ENCODE results near the gene POLR2J.

POLR2J gene

GRCh38 chr7:102464577-102465280 is 14.0 kb downstream of the POLR2J start, which contains the start of the genes ALKBH4 and LRWD1:
Gene ALKBH4 (minus strand): TSS chr7:102464863. CDS start chr7:102464836, 27 bp downstream.
Gene LRWD1 (plus strand): TSS chr7:102464984. CDS start chr7:102465081, 97 bp downstream.
- Histone ChIP-seq H3K4ac (ENCODE audit: low read depth, low read length) (peak within 1 kb of the TSS; percentile 88), H3K27ac (ENCODE audit: low read depth, low read length) (no peak within 1 kb of the TSS), H2BK5ac (ENCODE audit: low read depth, low read length, poor library complexity) (peak within 1 kb of the TSS; percentile 39), H4K8ac (ENCODE audit: low read depth, low read length) (peak within 1 kb of the TSS; percentile 100), H2BK12ac (ENCODE audit: low read length) (no peak within 1 kb of the TSS), H3K9me3 (ENCODE audit: insufficient read depth, low read depth, low read length) (no peaks in the 10 kb centered on the region), H3K23ac (ENCODE audit: low read length) (no peak within 1 kb of the TSS), H3K27me3 (ENCODE audit: insufficient read depth, low read length) (no peaks in the 10 kb centered on the region), H4K91ac (ENCODE audit: low read depth, low read length) (peak within 1 kb of the TSS; percentile 95), H2AFZ (ENCODE audit: insufficient read depth, low read length, poor library complexity) (peak within 1 kb of the TSS; percentile 99), H3K9ac (ENCODE audit: low read length) (peak within 1 kb of the TSS; percentile 90), H3K4me2 (ENCODE audit: low read length) (peak within 1 kb of the TSS; percentile 69), H2AK5ac (ENCODE audit: low read length) (peak within 1 kb of the TSS; percentile 61), H3K79me1 (ENCODE audit: low read length) (peaks cover 7% of the 10 kb centered on the region), H4K12ac (ENCODE audit: low read depth, low read length) (peak within 1 kb of the TSS; percentile 74), H3K36me3 (ENCODE audit: control insufficient read depth in 1 of 2, insufficient read depth in 2 of 2, low read length in 2 of 2) (peaks cover 25% of the 10 kb centered on the region in 2 experiments), H3K4me3 (ENCODE audit: low read depth, low read length) (peak within 1 kb of the TSS; percentile 93), H3K4me1 (ENCODE audit: control insufficient read depth in 1 of 2, insufficient read depth in 2 of 2, low read length in 2 of 2) (peaks cover 3 to 12% of the 10 kb centered on the region in 2 experiments), H2BK120ac (ENCODE audit: insufficient read depth, low read length, poor library complexity) (peak within 1 kb of the TSS; percentile 60), H3K14ac (ENCODE audit: low read length) (peak within 1 kb of the TSS; percentile 92), H3K18ac (ENCODE audit: low read length) (peak within 1 kb of the TSS; percentile 66), H3K79me2 (ENCODE audit: control insufficient read depth, insufficient read depth, low read length, poor library complexity) (peaks cover 11% of the 10 kb centered on the region)
- no CpG with 5 or more reads among the region's 81 CpGs for WGBS (ENCODE audit: extremely low coverage, insufficient coverage, insufficient read length)
- DNase-seq = peak; percentile 93 to 96

GRCh38 chr7:102463841-102464576 is 14.7 kb downstream of the POLR2J start:
- peaks cover 3 to 12% of the 10 kb centered on the region in 2 experiments for H3K4me1 ChIP-seq (ENCODE audit: control insufficient read depth in 1 of 2, insufficient read depth in 2 of 2, low read length in 2 of 2)
- H3K27ac ChIP-seq (ENCODE audit: low read depth, low read length) = no peak overlapping the region
- H2AFZ ChIP-seq (ENCODE audit: insufficient read depth, low read length, poor library complexity) = peak overlapping the region; percentile 90
- H3K14ac ChIP-seq (ENCODE audit: low read length) = peak overlapping the region; percentile 92
- no peak overlapping the region for H2BK12ac ChIP-seq (ENCODE audit: low read length)
- peak overlapping the region; percentile 69 for H3K4me2 ChIP-seq (ENCODE audit: low read length)
- H3K4me3 ChIP-seq (ENCODE audit: low read depth, low read length) = peak overlapping the region; percentile 93
- no peaks in the 10 kb centered on the region for H3K9me3 ChIP-seq (ENCODE audit: insufficient read depth, low read depth, low read length)
- peaks cover 7% of the 10 kb centered on the region for H3K79me1 ChIP-seq (ENCODE audit: low read length)
- H3K27me3 ChIP-seq (ENCODE audit: insufficient read depth, low read length) = no peaks in the 10 kb centered on the region
- H4K8ac ChIP-seq (ENCODE audit: low read depth, low read length) = peak overlapping the region; percentile 100
- peak overlapping the region; percentile 35 for H2BK5ac ChIP-seq (ENCODE audit: low read depth, low read length, poor library complexity)
- peak in 1 of 2 donors; percentile 26 for DNase-seq
- peak overlapping the region; percentile 90 for H3K9ac ChIP-seq (ENCODE audit: low read length)
- peak overlapping the region; percentile 61 for H2AK5ac ChIP-seq (ENCODE audit: low read length)
- peak overlapping the region; percentile 74 for H4K12ac ChIP-seq (ENCODE audit: low read depth, low read length)
- WGBS (ENCODE audit: extremely low coverage, insufficient coverage, insufficient read length) = no CpG with 5 or more reads among the region's 24 CpGs
- H4K91ac ChIP-seq (ENCODE audit: low read depth, low read length) = peak overlapping the region; percentile 95
- peak overlapping the region; percentile 60 for H2BK120ac ChIP-seq (ENCODE audit: insufficient read depth, low read length, poor library complexity)
- peaks cover 11% of the 10 kb centered on the region for H3K79me2 ChIP-seq (ENCODE audit: control insufficient read depth, insufficient read depth, low read length, poor library complexity)
- peak overlapping the region; percentile 62 for H3K18ac ChIP-seq (ENCODE audit: low read length)
- peaks cover 24 to 26% of the 10 kb centered on the region in 2 experiments for H3K36me3 ChIP-seq (ENCODE audit: control insufficient read depth in 1 of 2, insufficient read depth in 2 of 2, low read length in 2 of 2)
- H3K23ac ChIP-seq (ENCODE audit: low read length) = no peak overlapping the region
- H3K4ac ChIP-seq (ENCODE audit: low read depth, low read length) = peak overlapping the region; percentile 88

GRCh38 chr7:102460467-102460866 is 18.3 kb downstream of the POLR2J start:
- Histone ChIP-seq H2BK12ac (ENCODE audit: low read length) (no peak overlapping the region), H2AK5ac (ENCODE audit: low read length) (no peak overlapping the region), H3K79me2 (ENCODE audit: control insufficient read depth, insufficient read depth, low read length, poor library complexity) (peaks cover 11% of the 10 kb centered on the region), H3K79me1 (ENCODE audit: low read length) (peaks cover 7% of the 10 kb centered on the region), H4K12ac (ENCODE audit: low read depth, low read length) (no peak overlapping the region), H4K91ac (ENCODE audit: low read depth, low read length) (no peak overlapping the region), H2BK5ac (ENCODE audit: low read depth, low read length, poor library complexity) (no peak overlapping the region), H3K4me3 (ENCODE audit: low read depth, low read length) (no peak overlapping the region), H4K8ac (ENCODE audit: low read depth, low read length) (no peak overlapping the region), H3K14ac (ENCODE audit: low read length) (no peak overlapping the region), H3K27me3 (ENCODE audit: insufficient read depth, low read length) (no peaks in the 10 kb centered on the region), H3K18ac (ENCODE audit: low read length) (no peak overlapping the region), H3K4ac (ENCODE audit: low read depth, low read length) (no peak overlapping the region), H3K23ac (ENCODE audit: low read length) (no peak overlapping the region), H3K36me3 (ENCODE audit: control insufficient read depth in 1 of 2, insufficient read depth in 2 of 2, low read length in 2 of 2) (peaks cover 23 to 28% of the 10 kb centered on the region in 2 experiments), H3K4me1 (ENCODE audit: control insufficient read depth in 1 of 2, insufficient read depth in 2 of 2, low read length in 2 of 2) (peaks cover 0 to 5% of the 10 kb centered on the region in 2 experiments), H2AFZ (ENCODE audit: insufficient read depth, low read length, poor library complexity) (no peak overlapping the region), H3K27ac (ENCODE audit: low read depth, low read length) (no peak overlapping the region), H2BK120ac (ENCODE audit: insufficient read depth, low read length, poor library complexity) (no peak overlapping the region), H3K4me2 (ENCODE audit: low read length) (no peak overlapping the region), H3K9me3 (ENCODE audit: insufficient read depth, low read depth, low read length) (no peaks in the 10 kb centered on the region), H3K9ac (ENCODE audit: low read length) (no peak overlapping the region)
- DNase-seq = no peak
- WGBS (ENCODE audit: extremely low coverage, insufficient coverage, insufficient read length) = no CpG with 5 or more reads among the region's 8 CpGs

GRCh38 chr7:102459221-102459844 is 19.4 kb downstream of the POLR2J start:
- no peak overlapping the region for H2AK5ac ChIP-seq (ENCODE audit: low read length)
- H4K12ac ChIP-seq (ENCODE audit: low read depth, low read length) = no peak overlapping the region
- no peak overlapping the region for H3K4me2 ChIP-seq (ENCODE audit: low read length)
- H3K79me1 ChIP-seq (ENCODE audit: low read length) = peaks cover under 1% of the 10 kb centered on the region
- H2BK5ac ChIP-seq (ENCODE audit: low read depth, low read length, poor library complexity) = no peak overlapping the region
- H3K27me3 ChIP-seq (ENCODE audit: insufficient read depth, low read length) = no peaks in the 10 kb centered on the region
- peaks cover 4% of the 10 kb centered on the region for H3K79me2 ChIP-seq (ENCODE audit: control insufficient read depth, insufficient read depth, low read length, poor library complexity)
- no peak overlapping the region for H2BK120ac ChIP-seq (ENCODE audit: insufficient read depth, low read length, poor library complexity)
- no peak overlapping the region for H4K8ac ChIP-seq (ENCODE audit: low read depth, low read length)
- H3K14ac ChIP-seq (ENCODE audit: low read length) = no peak overlapping the region
- no peak overlapping the region for H3K9ac ChIP-seq (ENCODE audit: low read length)
- no peak for DNase-seq
- H3K4ac ChIP-seq (ENCODE audit: low read depth, low read length) = no peak overlapping the region
- peaks cover 0 to 4% of the 10 kb centered on the region in 2 experiments for H3K4me1 ChIP-seq (ENCODE audit: control insufficient read depth in 1 of 2, insufficient read depth in 2 of 2, low read length in 2 of 2)
- H2AFZ ChIP-seq (ENCODE audit: insufficient read depth, low read length, poor library complexity) = no peak overlapping the region
- H3K18ac ChIP-seq (ENCODE audit: low read length) = no peak overlapping the region
- H3K9me3 ChIP-seq (ENCODE audit: insufficient read depth, low read depth, low read length) = no peaks in the 10 kb centered on the region
- no peak overlapping the region for H3K27ac ChIP-seq (ENCODE audit: low read depth, low read length)
- no peak overlapping the region for H3K4me3 ChIP-seq (ENCODE audit: low read depth, low read length)
- H3K23ac ChIP-seq (ENCODE audit: low read length) = no peak overlapping the region
- peaks cover 23 to 30% of the 10 kb centered on the region in 2 experiments for H3K36me3 ChIP-seq (ENCODE audit: control insufficient read depth in 1 of 2, insufficient read depth in 2 of 2, low read length in 2 of 2)
- H2BK12ac ChIP-seq (ENCODE audit: low read length) = no peak overlapping the region
- no CpG with 5 or more reads among the region's 24 CpGs for WGBS (ENCODE audit: extremely low coverage, insufficient coverage, insufficient read length)
- no peak overlapping the region for H4K91ac ChIP-seq (ENCODE audit: low read depth, low read length)
